Heart left ventricle (tissue), 16 donors: Measurements from ENCODE around the gene PLEKHB2. TPM values are rescaled to one million over a fixed set of nuclear protein-coding genes. Genes with fewer than 3 reads are reported as not detected.
"Not testable (repeated sequence)": the region's sequence is repeated elsewhere in the genome, so short reads cannot be mapped to it uniquely, and the experiment has no call there.

Source experiments
- ATAC-seq, 4 donors: fragments of 200-7000 bp; cut with Tn5 transposase; one replicate each; pipeline ENCODE4 v1.9.1; 2020 to 2022; ENCODE audit warnings: moderate library complexity in 4 of 4, mild to moderate bottlenecking in 3 of 4, moderate number of reproducible peaks in 1 of 4
- DNase-seq, 5 donors: peaks; one replicate each; pipeline ENCODE4 v3.0.0-alpha.2; 2020
- H3K27ac ChIP-seq, 12 donors: fragments of 200-600 bp; sonication (generic) in 4 of 12; one replicate each; pipeline versions ENCODE4 v1.5.0 to v1.8.0; 2016 to 2022; ENCODE audit warnings: mild to moderate bottlenecking in 2 of 12
- H3K27me3 ChIP-seq, 9 donors: fragments of 200-600 bp; sonication (generic) in 2 of 9; one replicate each; pipeline versions ENCODE4 v1.5.1 to v1.8.0; 2016 to 2022; ENCODE audit warnings: mild to moderate bottlenecking in 3 of 9
- H3K36me3 ChIP-seq, 9 donors: fragments of 200-600 bp; sonication (generic) in 2 of 9; one replicate each; pipeline versions ENCODE4 v1.5.0 to v1.8.0; 2018 to 2022; ENCODE audit warnings: mild to moderate bottlenecking in 2 of 9
- H3K4me1 ChIP-seq, 12 donors: fragments of 200-600 bp; sonication (generic) in 4 of 12; one replicate each; pipeline versions ENCODE4 v1.5.0 to v1.8.0; 2016 to 2022; ENCODE audit warnings: mild to moderate bottlenecking in 3 of 12
- H3K4me3 ChIP-seq, 12 donors: fragments of 200-600 bp; sonication (generic) in 4 of 12; one replicate each; pipeline versions ENCODE4 v1.5.0 to v1.8.0; 2017 to 2022; ENCODE audit warnings: mild to moderate bottlenecking in 9 of 12, moderate library complexity in 4 of 12
- H3K9me3 ChIP-seq, 12 donors: fragments of 200-600 bp; sonication (generic) in 4 of 12; one replicate each; pipeline versions ENCODE4 v1.5.0 to v1.8.0; 2016 to 2022; ENCODE audit warnings: mild to moderate bottlenecking in 1 of 12
- POLR2A ChIP-seq, 2 donors: fragments of 450-650 bp; IDR thresholded peaks; one replicate each; pipeline ENCODE4 v1.6.1; 2017; ENCODE audit warnings: antibody characterized with exemption in 2 of 2, mild to moderate bottlenecking in 2 of 2, moderate library complexity in 2 of 2
- WGBS, 4 donors: extraction: QIAGEN DNeasy Blood & Tissue Kit in 2 of 4; methylation state at CpG; one replicate each; pipeline versions ENCODE4 v1.1.5 to v1.1.7; 2013 to 2018; 5-methylcytosine and 5-hydroxymethylcytosine counted together
- intact Hi-C, 10 donors: fragments of 100-400 bp; cut with DNase I; formaldehyde crosslinking; loops; one replicate each; pipeline versions ENCODE4 v1.11.1 to v1.14.2; 2022
- polyA plus RNA-seq, 2 donors: library from polyadenylated mRNA; stranded (reverse); fragments of 200-250 nt; gene quantifications; one replicate each; pipeline ENCODE4 v1.2.3, GENCODE V29; 2013
- total RNA-seq, 9 donors: library from RNA; depleted of rRNA in 2 of 9; stranded (reverse); fragments of >200 nt in 2 of 9; fragmentation: NEBNext Ultra II Directional in 3 of 9; extraction: Animal tissue kit (Norgen Biotek cat#: 25700) in 3 of 9; gene quantifications; one replicate each; pipeline versions ENCODE4 v1.1.0 to v1.2.4, GENCODE V29; 2016 to 2023
- TF ChIP-seq, protein P1 (sequence below), 12 donors: fragments of 200-600 bp; sonication (generic) in 4 of 12; IDR thresholded peaks; one replicate each; pipeline versions ENCODE4 v1.5.0 to v1.8.0; 2018 to 2022; ENCODE audit warnings: antibody characterized with exemption in 12 of 12, mild to moderate bottlenecking in 5 of 12
- donor health status: ischemic (EF 13 %, LVEDD 7.1; RV severe dilation, severe dysfunction).
- donor health status: healthy with polysubstance abuse.
- donor health status: DM: no; HTN: yes; CAD: no.
- donor health status: DM: no; HTN: no; CAD: no.
- donor health status: ischemic (EF 25% LVEDD 6.9; RV normal size, moderate dysfunction).
- donor health status: ischemic (EF 25% LVEDD 5.7; RV mildly dilated, moderate dysfunction).
- donor health status: healthy.
- donor health status: DM: yes; HTN: yes; CAD: no.
- donor health status: ischemic (EF 35%, LVEDD 5.7; RV mildly dilated, moderate dysfunction).
- donor health status: nonischemic (EF 11% LVEDD 7.7; RV severe dilation, severe dysfunction).
- donor health status: DM: yes; HTN: yes; CAD: no.
- donor health status: PGD.
- donor health status: ischemic (EF 29% LVEDD 5.4; RV normal size, mild dysfunction).
- donor health status: nonischemic (EF 23%, LVEDD 6.1; RV moderate dilation, normal function).

PLEKHB2 gene
- total and polyA plus RNA-seq, 11 donors: 7.7 to 71.8 (median 42.2) TPM

GRCh38 chr2:131064589-131065512 lies 40.3 kb upstream of the PLEKHB2 start:
- intact Hi-C loops: no loop called here
- Histone ChIP-seq H3K27ac (peak overlapping the region in 1 of 12 donors; percentile 18), H3K27me3 (no peaks in the 10 kb centered on the region), H3K9me3 (no peaks in the 10 kb centered on the region), H3K36me3 (peaks cover 0 to 79% (median 41%) of the 10 kb centered on the region in 9 donors), H3K4me3 (no peak overlapping the region), H3K4me1 (peaks cover 0 to 52% (median 22%) of the 10 kb centered on the region in 12 donors)
- TF ChIP-seq, protein P1, sequence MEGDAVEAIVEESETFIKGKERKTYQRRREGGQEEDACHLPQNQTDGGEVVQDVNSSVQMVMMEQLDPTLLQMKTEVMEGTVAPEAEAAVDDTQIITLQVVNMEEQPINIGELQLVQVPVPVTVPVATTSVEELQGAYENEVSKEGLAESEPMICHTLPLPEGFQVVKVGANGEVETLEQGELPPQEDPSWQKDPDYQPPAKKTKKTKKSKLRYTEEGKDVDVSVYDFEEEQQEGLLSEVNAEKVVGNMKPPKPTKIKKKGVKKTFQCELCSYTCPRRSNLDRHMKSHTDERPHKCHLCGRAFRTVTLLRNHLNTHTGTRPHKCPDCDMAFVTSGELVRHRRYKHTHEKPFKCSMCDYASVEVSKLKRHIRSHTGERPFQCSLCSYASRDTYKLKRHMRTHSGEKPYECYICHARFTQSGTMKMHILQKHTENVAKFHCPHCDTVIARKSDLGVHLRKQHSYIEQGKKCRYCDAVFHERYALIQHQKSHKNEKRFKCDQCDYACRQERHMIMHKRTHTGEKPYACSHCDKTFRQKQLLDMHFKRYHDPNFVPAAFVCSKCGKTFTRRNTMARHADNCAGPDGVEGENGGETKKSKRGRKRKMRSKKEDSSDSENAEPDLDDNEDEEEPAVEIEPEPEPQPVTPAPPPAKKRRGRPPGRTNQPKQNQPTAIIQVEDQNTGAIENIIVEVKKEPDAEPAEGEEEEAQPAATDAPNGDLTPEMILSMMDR (IDR thresholded peaks at IDR 0.05): no peak
- TF ChIP-seq POLR2A (IDR thresholded peaks at IDR 0.05): no peak
- DNase-seq (no peak), ATAC-seq (peak; percentile 33 to 56 (median 38))
- 50 to 62% (median 54%) methylated on average over 14 of the region's 14 CpGs for WGBS, 4 donors

DNA sequence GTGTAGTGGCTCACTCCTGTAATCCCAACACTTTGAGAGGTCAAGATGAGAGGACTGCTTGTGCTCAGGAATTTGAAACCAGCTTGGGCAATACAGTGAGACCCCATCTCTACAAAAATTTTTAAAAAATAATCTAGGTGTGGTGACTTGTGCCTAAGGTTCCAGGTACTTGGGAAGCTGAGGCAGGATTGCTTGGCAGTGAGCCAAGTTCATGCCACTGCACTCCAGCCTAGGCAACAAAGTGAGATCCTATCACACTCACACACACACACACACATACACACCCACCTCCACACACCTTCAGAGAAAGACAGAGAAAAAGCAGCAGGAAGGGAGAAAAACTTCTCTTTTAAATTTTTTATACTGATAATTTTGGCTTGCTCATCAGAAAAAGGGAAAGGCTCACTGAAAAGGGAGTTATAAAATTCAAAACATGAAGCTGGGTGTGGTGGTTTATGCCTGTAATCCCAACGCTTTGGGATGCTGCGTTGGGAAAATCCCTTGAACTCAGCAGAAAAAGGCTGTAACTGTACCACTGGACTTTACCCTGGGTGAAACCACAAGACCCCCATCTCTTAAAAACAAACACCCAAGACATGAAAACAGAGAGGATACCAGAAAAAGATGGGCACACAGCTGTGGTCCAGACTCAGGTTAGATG lies 37.5 kb upstream of the PLEKHB2 start:
- 41 to 73% (median 58%) methylated on average over 2 of the region's 2 CpGs for WGBS, 4 donors
- DNase-seq: no peak
- Histone ChIP-seq H3K27me3 (no peaks in the 10 kb centered on the region), H3K9me3 (no peaks in the 10 kb centered on the region), H3K36me3 (peaks cover 0 to 87% (median 54%) of the 10 kb centered on the region in 9 donors), H3K4me3 (no peak overlapping the region), H3K27ac (no peak overlapping the region), H3K4me1 (peaks cover 0 to 36% (median 20%) of the 10 kb centered on the region in 12 donors)
- no peak for ATAC-seq
- TF ChIP-seq POLR2A (IDR thresholded peaks at IDR 0.05): no peak
- TF ChIP-seq, protein P1 (IDR thresholded peaks at IDR 0.05): no peak
- intact Hi-C loops: no loop called here

DNA sequence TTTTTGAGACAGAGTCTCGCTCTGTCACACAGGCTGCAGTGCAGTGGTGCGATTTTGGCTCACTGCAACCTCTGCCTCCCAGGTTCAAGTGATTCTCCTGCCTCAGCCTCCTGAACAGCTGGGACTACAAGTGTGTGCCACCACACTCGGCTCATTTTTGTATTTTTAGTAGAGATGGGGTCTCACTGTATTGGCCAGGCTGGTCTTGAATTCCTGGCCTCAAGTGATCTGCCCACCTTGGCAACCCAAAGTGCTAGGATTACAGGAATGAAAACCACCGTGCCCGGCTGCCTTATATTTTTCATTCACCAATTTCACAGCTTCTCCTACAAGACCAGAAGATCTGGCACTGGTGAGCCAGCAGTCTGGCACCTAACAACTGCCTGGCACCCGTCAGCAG lies 37.0 kb upstream of the PLEKHB2 start:
- intact Hi-C loops, ATAC-seq, H3K27me3 ChIP-seq, H3K27ac ChIP-seq, H3K4me3 ChIP-seq, DNase-seq, H3K9me3 ChIP-seq: not testable (repeated sequence)
- peaks cover 0 to 35% (median 20%) of the 10 kb centered on the region in 12 donors for H3K4me1 ChIP-seq
- H3K36me3 ChIP-seq: peaks cover 0 to 87% (median 52%) of the 10 kb centered on the region in 9 donors
- WGBS, 4 donors: 93 to 96% (median 96%) methylated on average over 6 of the region's 6 CpGs

- H3K4me3 ChIP-seq, H3K27ac ChIP-seq, H3K27me3 ChIP-seq, intact Hi-C loops, H3K9me3 ChIP-seq, ATAC-seq, DNase-seq: not testable (repeated sequence)
- peaks cover 0 to 50% (median 27%) of the 10 kb centered on the region in 12 donors for H3K4me1 ChIP-seq
- H3K36me3 ChIP-seq: peaks cover 4 to 98% (median 86%) of the 10 kb centered on the region in 9 donors
- 90 to 98% (median 95%) methylated on average over 15 of the region's 15 CpGs for WGBS, 4 donors
These were observed 29.6 kb upstream of the PLEKHB2 start for GRCh38 chr2:131075578-131075977.

DNA sequence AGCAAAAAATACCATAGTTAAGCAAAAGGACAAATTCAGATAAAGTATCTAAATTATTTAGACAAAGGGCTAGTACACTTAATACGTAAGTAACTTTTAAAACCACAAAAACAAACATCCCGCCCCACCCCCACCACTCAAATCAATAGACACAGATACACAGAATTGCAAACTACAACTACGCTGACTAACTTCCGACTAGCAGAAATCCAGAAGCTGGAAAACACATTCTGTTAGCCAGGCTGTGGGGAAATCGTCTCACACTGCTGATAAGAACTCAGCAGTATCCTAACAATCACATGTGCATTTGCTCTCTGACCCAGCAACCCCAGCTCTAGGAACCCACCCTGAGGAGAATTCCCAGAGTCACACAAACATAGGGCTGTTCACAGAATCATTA lies 28.4 kb upstream of the PLEKHB2 start:
- DNase-seq: no peak
- no peak overlapping the region for H3K27ac ChIP-seq
- ATAC-seq: peak in 3 of 4 donors; percentile 7 to 19 (median 18)
- no peaks in the 10 kb centered on the region for H3K27me3 ChIP-seq
- peaks cover 0 to 57% (median 30%) of the 10 kb centered on the region in 12 donors for H3K4me1 ChIP-seq
- intact Hi-C loops: no loop called here
- WGBS, 4 donors: 65 to 78% (median 73%) methylated on average over 5 of the region's 5 CpGs
- H3K4me3 ChIP-seq: no peak overlapping the region
- peaks cover 4 to 98% (median 86%) of the 10 kb centered on the region in 9 donors for H3K36me3 ChIP-seq
- no peaks in the 10 kb centered on the region for H3K9me3 ChIP-seq
- no peak for TF ChIP-seq POLR2A (IDR thresholded peaks at IDR 0.05)
